SKM-1 (cell line): ENCODE measurements around the gene P2RX6.
"Not testable (repeated sequence)": the region's sequence is repeated elsewhere in the genome, so short reads cannot be mapped to it uniquely, and the experiment has no call there.

Experiments used
- DNase-seq: peaks from one replicate; lab custom pipeline; 2025; ENCODE audit not compliant: unreplicated experiment; lab: John Stamatoyannopoulos, UW

Gene P2RX6

GRCh38 chr22:21051145-21051830, 36.3 kb downstream of the P2RX6 start:
- no peak for DNase-seq

GRCh38 chr22:21051831-21052400, 37.0 kb downstream of the P2RX6 start:
- no peak for DNase-seq

GRCh38 chr22:21052715-21053459, 37.9 kb downstream of the P2RX6 start:
- no peak for DNase-seq

GRCh38 chr22:21054046-21054713, 39.2 kb downstream of the P2RX6 start:
- DNase-seq, result no peak

GRCh38 chr22:21054714-21055563, 40.0 kb downstream of the P2RX6 start:
- no peak for DNase-seq

GRCh38 chr22:21055564-21055834, 40.5 kb downstream of the P2RX6 start:
- DNase-seq, result no peak

GRCh38 chr22:21055880-21056319, 40.9 kb downstream of the P2RX6 start:
- DNase-seq, result no peak

GRCh38 chr22:21060363-21060762, 45.4 kb downstream of the P2RX6 start:
- not testable (repeated sequence) for DNase-seq

- DNase-seq, result not testable (repeated sequence)
Measured at GRCh38 chr22:21061660-21062321, 46.8 kb downstream of the P2RX6 start.

GRCh38 chr22:21064425-21064824, 49.5 kb downstream of the P2RX6 start:
- DNase-seq, result not testable (repeated sequence)

GRCh38 chr22:21064917-21065864, 50.2 kb downstream of the P2RX6 start:
- no peak for DNase-seq

- no peak for DNase-seq
Measured at GRCh38 chr22:21067075-21067900, 52.3 kb downstream of the P2RX6 start.

GRCh38 chr22:21067901-21068680, 53.1 kb downstream of the P2RX6 start:
- DNase-seq, result no peak

- no peak for DNase-seq
Measured at GRCh38 chr22:21068681-21069276, 53.8 kb downstream of the P2RX6 start.

GRCh38 chr22:21069375-21069774, 54.4 kb downstream of the P2RX6 start:
- no peak for DNase-seq

GRCh38 chr22:21070690-21071615, 56.0 kb downstream of the P2RX6 start:
- DNase-seq, result no peak
